GM12873 (cell line): ENCODE data around the gene UGT3A2.

Source experiments
- CTCF ChIP-seq: IDR thresholded peaks from 2 replicates; pipeline ENCODE4 v1.5.1; 2012; ENCODE audit warnings: low read depth, mild to moderate bottlenecking, moderate library complexity, low read length, control low read depth; ENCODE audit not compliant: insufficient read depth; ENCODE audit errors: missing control alignments

UGT3A2 gene

DNA sequence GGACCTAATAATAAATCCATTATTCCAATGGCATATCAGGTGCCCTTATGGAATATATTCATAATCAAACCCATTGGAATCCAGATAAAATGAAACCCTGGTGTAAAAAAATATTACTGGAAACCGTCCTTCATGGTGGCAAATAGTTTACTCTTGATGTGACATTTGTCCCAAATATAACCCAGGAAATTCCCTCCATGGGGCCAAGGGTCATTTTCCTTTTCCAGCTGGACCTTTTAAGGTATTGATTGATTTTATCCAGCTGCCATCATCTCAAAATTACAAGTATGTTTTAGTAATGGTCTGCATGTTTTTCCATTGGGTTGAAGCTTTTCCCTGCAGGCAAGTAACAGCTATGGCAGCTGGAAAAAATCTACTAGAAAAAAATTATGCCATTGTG, 67.1 kb downstream of the UGT3A2 start:
- no peak for TF ChIP-seq CTCF

DNA sequence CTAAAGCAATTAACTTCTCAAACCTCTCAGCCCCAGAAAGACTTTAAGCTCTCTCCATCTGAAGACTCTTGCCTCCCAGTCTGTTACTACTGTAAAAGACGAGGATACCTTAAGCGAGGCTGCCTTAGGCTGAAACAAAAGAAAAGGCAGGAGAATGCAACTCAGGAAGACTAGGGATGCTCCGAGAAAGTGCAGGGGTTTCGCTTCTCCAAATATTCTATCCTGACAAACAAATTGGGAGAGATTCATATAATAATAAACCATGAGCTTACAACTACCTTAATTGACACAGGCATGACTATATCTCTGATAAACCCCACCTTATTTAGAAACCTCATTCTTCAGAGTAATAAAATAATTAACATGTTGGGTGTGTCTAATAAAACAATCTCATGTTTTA, 70.6 kb downstream of the UGT3A2 start:
- TF ChIP-seq CTCF: no peak

DNA sequence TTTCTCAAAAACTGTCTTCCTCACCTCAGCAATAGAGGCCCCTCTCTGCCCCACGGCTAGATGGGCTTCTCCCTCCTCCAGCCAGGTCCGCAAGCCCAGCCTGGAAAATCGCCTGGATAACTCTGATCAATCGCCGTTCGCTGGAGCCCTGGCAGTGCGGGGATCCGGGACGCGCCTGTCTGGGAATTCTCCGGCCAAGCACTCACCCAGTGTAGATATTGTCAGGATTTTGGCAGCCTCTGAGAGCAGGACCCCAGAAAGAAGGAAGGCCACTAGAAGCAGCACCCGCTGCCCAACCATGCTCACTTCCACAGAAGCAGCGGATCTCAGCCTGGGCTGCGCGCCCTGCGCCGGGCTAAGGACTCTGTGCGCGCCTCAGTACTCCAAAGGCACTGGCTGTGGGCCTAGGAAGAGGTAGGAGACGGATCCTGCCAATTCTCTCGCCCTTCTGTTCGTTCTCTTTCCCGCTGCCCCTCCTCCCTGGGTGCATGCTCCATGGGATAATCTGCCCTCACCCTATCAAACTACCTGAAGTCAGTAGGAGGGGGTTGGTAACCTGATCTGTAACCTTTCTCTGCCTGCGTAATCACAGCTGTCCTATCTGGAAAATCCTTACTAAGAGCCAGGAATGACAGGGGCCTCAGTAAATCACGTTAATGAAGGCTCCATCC, 75.6 kb downstream of the UGT3A2 start, which contains the start of gene UGT3A1:
Gene UGT3A1, minus strand, starts transcription at position 450 of the 671 bp plus-strand sequence. Its CDS starts 150 bp downstream, at position 300.
- no peak for TF ChIP-seq CTCF

DNA sequence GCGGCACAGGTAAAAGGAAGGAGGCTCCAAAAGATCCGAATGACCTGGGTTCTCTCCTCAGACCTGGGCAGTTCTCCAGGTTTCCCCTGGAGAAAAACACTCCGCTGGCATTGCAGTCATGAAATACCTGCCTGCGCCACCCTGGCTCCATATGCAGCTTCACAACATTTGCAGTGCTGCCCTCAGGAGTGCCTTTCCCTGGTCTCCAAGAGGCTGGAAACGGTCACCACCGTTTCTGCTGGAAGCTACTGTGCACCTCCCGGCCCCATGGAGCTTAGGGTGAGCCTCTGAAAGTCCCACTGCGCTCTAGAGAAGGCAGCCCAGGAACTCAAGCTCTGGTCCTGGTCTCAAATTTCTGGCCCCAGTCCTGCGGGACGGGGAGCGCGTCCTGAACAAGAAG, 76.2 kb downstream of the UGT3A2 start:
- no peak for TF ChIP-seq CTCF

DNA sequence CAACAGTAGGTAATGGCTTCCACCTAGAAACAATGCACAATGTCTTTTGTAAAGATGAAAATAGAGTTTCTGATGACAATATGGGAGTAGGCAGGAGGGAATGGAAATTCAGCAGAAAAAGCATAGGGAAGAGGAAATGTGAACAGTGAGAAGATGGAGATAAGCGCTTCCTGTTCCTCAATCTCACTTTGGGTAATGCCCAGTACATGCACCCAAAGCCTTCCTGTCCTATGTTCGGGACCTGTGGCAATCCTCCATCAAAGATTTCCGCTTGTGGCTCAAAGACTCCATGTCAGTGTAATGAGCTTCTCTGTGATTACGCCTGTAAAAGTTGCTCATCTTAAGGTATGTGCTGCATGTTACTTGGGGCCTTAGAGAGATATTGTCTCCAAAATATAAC, 78.2 kb downstream of the UGT3A2 start:
- no peak for TF ChIP-seq CTCF

GRCh38 chr5:35987776-35988175, 78.9 kb downstream of the UGT3A2 start:
- TF ChIP-seq CTCF: no peak
